Measurements from ENCODE around the gene TUBB4A. TPM values are rescaled to one million over a fixed set of nuclear protein-coding genes. Genes with fewer than 3 reads are reported as not detected.

Gene TUBB4A
- total RNA-seq, 2 donors from 2014 or later = 0.44 to 1.4 TPM

GRCh38 chr19:6539514-6539913, 37.4 kb upstream of the TUBB4A start:
- H3K27ac ChIP-seq = no peak overlapping the region
- H3K9ac ChIP-seq (ENCODE audit: low read depth in 2 of 2, low read length in 2 of 2) = no peak overlapping the region
- no peaks in the 10 kb centered on the region for H3K9me3 ChIP-seq
- no peaks in the 10 kb centered on the region for H3K4me1 ChIP-seq
- TF ChIP-seq CTCF (IDR thresholded peaks at IDR 0.05) = no peak
- H3K36me3 ChIP-seq = no peaks in the 10 kb centered on the region
- H3K4me3 ChIP-seq = no peak overlapping the region
- H3K27me3 ChIP-seq = no peaks in the 10 kb centered on the region
- intact Hi-C loops (cut with DNase I) = no loop called here
- DNase-seq = no peak

- intact Hi-C loops (cut with DNase I) = no loop called here
Observed at GRCh38 chr19:6535558-6536137, 33.5 kb upstream of the TUBB4A start.

GRCh38 chr19:6534451-6535093, 32.5 kb upstream of the TUBB4A start:
- peaks cover 5% of the 10 kb centered on the region for H3K27me3 ChIP-seq
- H3K4me1 ChIP-seq = no peaks in the 10 kb centered on the region
- no peaks in the 10 kb centered on the region for H3K9me3 ChIP-seq
- no peak overlapping the region for H3K4me3 ChIP-seq
- no peak for TF ChIP-seq CTCF (IDR thresholded peaks at IDR 0.05)
- no peak overlapping the region for H3K9ac ChIP-seq (ENCODE audit: low read depth in 2 of 2, low read length in 2 of 2)
- no peak for DNase-seq
- intact Hi-C loops (cut with DNase I) = no loop called here
- H3K27ac ChIP-seq = no peak overlapping the region
- no peaks in the 10 kb centered on the region for H3K36me3 ChIP-seq

More at GRCh38 chr19:6535558-6536137, 33.5 kb upstream of the TUBB4A start:
- Histone ChIP-seq H3K9ac (ENCODE audit: low read depth in 2 of 2, low read length in 2 of 2) (no peak overlapping the region), H3K4me3 (no peak overlapping the region), H3K27me3 (peaks cover 5% of the 10 kb centered on the region), H3K4me1 (no peaks in the 10 kb centered on the region), H3K27ac (no peak overlapping the region), H3K36me3 (no peaks in the 10 kb centered on the region), H3K9me3 (no peaks in the 10 kb centered on the region)
- DNase-seq = no peak
- no peak for TF ChIP-seq CTCF (IDR thresholded peaks at IDR 0.05)

GRCh38 chr19:6533746-6534418, 31.8 kb upstream of the TUBB4A start:
- no peak for DNase-seq
- no peak overlapping the region for H3K9ac ChIP-seq (ENCODE audit: low read depth in 2 of 2, low read length in 2 of 2)
- no peak for TF ChIP-seq CTCF (IDR thresholded peaks at IDR 0.05)
- H3K27ac ChIP-seq = no peak overlapping the region
- H3K27me3 ChIP-seq = peaks cover 5% of the 10 kb centered on the region
- intact Hi-C loops (cut with DNase I) = no loop called here
- no peaks in the 10 kb centered on the region for H3K9me3 ChIP-seq
- no peaks in the 10 kb centered on the region for H3K36me3 ChIP-seq
- H3K4me3 ChIP-seq = no peak overlapping the region
- H3K4me1 ChIP-seq = no peaks in the 10 kb centered on the region

- Histone ChIP-seq H3K4me1 (no peaks in the 10 kb centered on the region), H3K27me3 (peaks cover 5% of the 10 kb centered on the region), H3K9me3 (no peaks in the 10 kb centered on the region), H3K9ac (ENCODE audit: low read depth in 2 of 2, low read length in 2 of 2) (no peak overlapping the region), H3K36me3 (no peaks in the 10 kb centered on the region), H3K4me3 (no peak overlapping the region), H3K27ac (no peak overlapping the region)
- TF ChIP-seq CTCF (IDR thresholded peaks at IDR 0.05) = no peak
- no peak for DNase-seq
- intact Hi-C loops (cut with DNase I) = no loop called here
Observed at GRCh38 chr19:6533000-6533328, 30.9 kb upstream of the TUBB4A start.
